Tibial artery (tissue), 4 donors: ENCODE results near the gene ZCCHC10.
"Not testable (repeated sequence)": the region's sequence is repeated elsewhere in the genome, so short reads cannot be mapped to it uniquely, and the experiment has no call there.

ENCODE experiments used
- DNase-seq, 2 donors: peaks; one replicate each; pipeline ENCODE4 v3.0.0-alpha.2; 2019
- H3K27ac ChIP-seq, 2 donors: fragments of 200-600 bp; sonication (generic) in 1 of 2; 1 replicate in 1 of 2; 2 replicates in 1 of 2; pipeline ENCODE4 v1.5.1; 2018 to 2019; ENCODE audit warnings: mild to moderate bottlenecking in 1 of 2
- H3K27me3 ChIP-seq, 2 donors: fragments of 200-600 bp; sonication (generic) in 1 of 2; one replicate each; pipeline versions ENCODE4 v1.5.1 to v1.6.0; 2016 to 2019
- H3K36me3 ChIP-seq, 3 donors: fragments of 200-600 bp; sonication (generic) in 2 of 3; one replicate each; pipeline ENCODE4 v1.5.1; 2016 to 2019; ENCODE audit warnings: mild to moderate bottlenecking in 2 of 3
- H3K4me1 ChIP-seq, 4 donors: fragments of 200-600 bp; sonication (generic) in 2 of 4; 1 replicate in 3 of 4; 2 replicates in 1 of 4; pipeline ENCODE4 v1.5.1; 2016 to 2019
- H3K4me3 ChIP-seq, 2 donors: fragments of 200-600 bp; sonication (generic) in 1 of 2; 1 replicate in 1 of 2; 2 replicates in 1 of 2; pipeline ENCODE4 v1.5.1; 2018 to 2019; ENCODE audit warnings: mild to moderate bottlenecking in 2 of 2
- H3K9me3 ChIP-seq, 3 donors: fragments of 200-600 bp; sonication (generic) in 1 of 3; one replicate each; pipeline ENCODE4 v1.5.1; 2016 to 2019
- intact Hi-C: fragments of 100-400 bp; cut with DNase I; formaldehyde crosslinking; loops from one replicate; pipeline ENCODE4 v1.15.0; 2023; ENCODE audit warnings: low total_unique reads
- TF ChIP-seq, protein P1 (sequence below), 2 experiments: fragments of 200-600 bp in 1 of 2; fragments of 450-650 bp in 1 of 2; IDR thresholded peaks; one replicate each; pipeline ENCODE4 v1.5.1; 2017 to 2019; ENCODE audit warnings: antibody characterized with exemption in 2 of 2, mild to moderate bottlenecking in 1 of 2, moderate library complexity in 1 of 2

Gene ZCCHC10

DNA sequence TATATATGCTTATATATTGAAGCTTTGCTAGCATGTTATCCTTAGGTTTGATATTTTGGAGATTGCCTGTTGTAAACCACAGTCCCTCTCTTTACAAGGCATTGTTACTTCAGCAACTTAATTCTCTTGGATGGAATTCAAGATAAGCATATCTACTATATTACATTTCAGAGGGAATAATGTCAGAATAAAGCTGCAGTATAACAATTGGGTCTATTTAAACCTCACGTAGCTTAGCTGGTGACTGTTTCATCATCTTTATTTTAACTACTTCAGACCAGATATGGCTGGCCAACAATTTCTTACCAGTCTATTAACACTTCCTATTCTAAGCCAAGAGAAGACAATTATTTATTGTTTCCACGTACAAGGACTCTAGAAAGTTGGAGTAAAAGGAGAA lies 27.1 kb downstream of the ZCCHC10 start:
- H3K9me3 ChIP-seq, result no peaks in the 10 kb centered on the region
- intact Hi-C loops, result no loop called here
- no peaks in the 10 kb centered on the region for H3K27me3 ChIP-seq
- TF ChIP-seq, protein P1, sequence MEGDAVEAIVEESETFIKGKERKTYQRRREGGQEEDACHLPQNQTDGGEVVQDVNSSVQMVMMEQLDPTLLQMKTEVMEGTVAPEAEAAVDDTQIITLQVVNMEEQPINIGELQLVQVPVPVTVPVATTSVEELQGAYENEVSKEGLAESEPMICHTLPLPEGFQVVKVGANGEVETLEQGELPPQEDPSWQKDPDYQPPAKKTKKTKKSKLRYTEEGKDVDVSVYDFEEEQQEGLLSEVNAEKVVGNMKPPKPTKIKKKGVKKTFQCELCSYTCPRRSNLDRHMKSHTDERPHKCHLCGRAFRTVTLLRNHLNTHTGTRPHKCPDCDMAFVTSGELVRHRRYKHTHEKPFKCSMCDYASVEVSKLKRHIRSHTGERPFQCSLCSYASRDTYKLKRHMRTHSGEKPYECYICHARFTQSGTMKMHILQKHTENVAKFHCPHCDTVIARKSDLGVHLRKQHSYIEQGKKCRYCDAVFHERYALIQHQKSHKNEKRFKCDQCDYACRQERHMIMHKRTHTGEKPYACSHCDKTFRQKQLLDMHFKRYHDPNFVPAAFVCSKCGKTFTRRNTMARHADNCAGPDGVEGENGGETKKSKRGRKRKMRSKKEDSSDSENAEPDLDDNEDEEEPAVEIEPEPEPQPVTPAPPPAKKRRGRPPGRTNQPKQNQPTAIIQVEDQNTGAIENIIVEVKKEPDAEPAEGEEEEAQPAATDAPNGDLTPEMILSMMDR (IDR thresholded peaks at IDR 0.05), result no peak
- peaks cover 0 to 34% (median 6%) of the 10 kb centered on the region in 3 donors for H3K36me3 ChIP-seq
- no peak overlapping the region for H3K4me3 ChIP-seq
- no peak overlapping the region for H3K27ac ChIP-seq
- peaks cover 0 to 24% (median 2%) of the 10 kb centered on the region in 4 donors for H3K4me1 ChIP-seq
- no peak for DNase-seq

DNA sequence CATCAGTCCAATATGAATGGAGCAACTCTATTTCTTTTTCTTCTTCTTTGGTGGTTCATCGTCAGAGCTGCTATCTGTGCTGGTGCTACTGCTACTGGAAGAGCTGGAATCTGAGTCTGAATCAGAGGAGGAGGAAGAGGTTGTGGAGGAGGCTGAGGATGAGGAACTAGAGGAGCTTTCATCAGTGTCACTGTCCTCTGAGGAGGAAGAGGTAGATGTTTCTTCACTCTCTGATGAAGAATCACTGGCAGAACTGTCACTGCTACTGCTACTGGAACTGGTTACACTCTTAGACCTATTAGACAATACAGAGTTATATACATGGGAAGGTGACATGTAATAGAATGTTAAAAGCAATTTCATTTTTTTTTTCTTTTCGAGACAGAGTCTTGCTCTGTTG lies 27.8 kb downstream of the ZCCHC10 start:
- H3K4me1 ChIP-seq, result peaks cover 0 to 17% (median 2%) of the 10 kb centered on the region in 4 donors
- TF ChIP-seq, protein P1 (IDR thresholded peaks at IDR 0.05), result no peak
- peak overlapping the region in 1 of 2 donors; percentile 13 for H3K27ac ChIP-seq
- H3K27me3 ChIP-seq, result no peaks in the 10 kb centered on the region
- no peak overlapping the region for H3K4me3 ChIP-seq
- H3K36me3 ChIP-seq, result peaks cover 0 to 28% (median 0%) of the 10 kb centered on the region in 3 donors
- intact Hi-C loops, result no loop called here
- H3K9me3 ChIP-seq, result no peaks in the 10 kb centered on the region
- no peak for DNase-seq

DNA sequence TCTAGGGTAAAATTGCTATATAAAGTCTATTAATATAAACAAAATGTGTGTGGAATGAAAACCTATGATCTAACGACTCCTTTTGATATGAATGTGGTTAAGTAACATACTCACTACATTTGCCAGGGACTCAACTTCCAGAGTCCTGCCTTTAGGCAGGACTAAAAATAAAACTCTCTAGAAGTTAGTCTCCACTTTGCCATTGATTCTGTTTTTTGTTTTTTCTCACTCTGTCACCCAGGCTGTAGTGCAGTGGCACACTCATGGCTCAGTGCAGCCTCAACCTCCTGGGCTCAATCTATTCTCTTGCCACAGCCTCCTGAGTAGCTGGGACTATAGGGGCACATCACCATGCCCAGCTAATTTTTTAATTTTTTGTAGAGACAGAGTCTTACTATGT lies 30.0 kb downstream of the ZCCHC10 start:
- TF ChIP-seq, protein P1 (IDR thresholded peaks at IDR 0.05), result no peak
- Histone ChIP-seq H3K36me3 (peaks cover 0 to 12% (median 0%) of the 10 kb centered on the region in 3 donors), H3K4me1 (peaks cover 0 to 17% (median 2%) of the 10 kb centered on the region in 4 donors), H3K27me3 (no peaks in the 10 kb centered on the region), H3K27ac (no peak overlapping the region), H3K4me3 (no peak overlapping the region), H3K9me3 (no peaks in the 10 kb centered on the region)
- DNase-seq, result no peak
- intact Hi-C loops, result no loop called here

DNA sequence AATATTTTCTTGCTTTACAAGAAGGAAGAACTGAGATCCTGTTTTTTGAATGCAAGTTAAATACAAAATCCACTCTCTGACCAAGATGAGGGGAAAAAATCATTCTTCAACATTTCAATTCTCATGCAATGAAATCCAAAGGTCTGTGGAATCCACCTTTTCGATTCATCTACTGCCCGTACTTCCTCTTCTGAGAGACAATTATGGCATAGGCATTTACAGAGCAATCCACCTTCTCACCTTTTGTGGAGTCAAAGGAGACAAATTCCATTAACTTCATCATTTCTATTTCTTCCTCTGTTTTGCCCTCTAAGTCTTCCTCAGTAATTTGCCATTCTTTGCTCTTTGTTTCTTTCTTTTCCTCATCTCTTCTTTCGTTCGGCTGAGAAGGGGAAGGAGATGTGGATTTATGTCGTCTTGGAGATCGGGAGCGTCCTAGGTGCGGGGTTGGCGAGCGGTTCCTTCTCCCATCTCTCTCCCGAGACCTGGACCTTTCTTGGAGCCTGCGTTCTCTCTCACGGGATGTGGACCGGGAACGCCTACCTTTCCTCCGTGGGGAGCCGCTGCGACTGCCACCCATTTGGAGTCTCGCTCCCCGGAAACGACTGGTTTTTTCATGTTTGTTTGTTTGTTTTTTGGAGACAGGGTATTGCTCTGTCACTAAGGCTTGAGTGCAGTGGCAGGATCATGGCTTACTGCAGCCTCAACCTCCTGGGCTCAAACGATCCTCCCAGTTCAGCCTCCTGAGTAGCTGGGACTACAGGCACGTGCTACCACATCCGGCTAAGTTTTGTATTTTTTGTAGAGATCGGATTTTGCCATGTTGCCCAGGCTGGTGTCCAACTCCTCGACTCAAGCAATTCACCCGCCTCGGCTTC lies 38.6 kb downstream of the ZCCHC10 start:
- no peak overlapping the region for H3K27ac ChIP-seq
- DNase-seq, result no peak
- TF ChIP-seq, protein P1 (IDR thresholded peaks at IDR 0.05), result no peak
- intact Hi-C loops, result no loop called here
- no peaks in the 10 kb centered on the region for H3K4me1 ChIP-seq
- no peaks in the 10 kb centered on the region for H3K9me3 ChIP-seq
- H3K27me3 ChIP-seq, result no peaks in the 10 kb centered on the region
- H3K4me3 ChIP-seq, result no peak overlapping the region
- H3K36me3 ChIP-seq, result no peaks in the 10 kb centered on the region

DNA sequence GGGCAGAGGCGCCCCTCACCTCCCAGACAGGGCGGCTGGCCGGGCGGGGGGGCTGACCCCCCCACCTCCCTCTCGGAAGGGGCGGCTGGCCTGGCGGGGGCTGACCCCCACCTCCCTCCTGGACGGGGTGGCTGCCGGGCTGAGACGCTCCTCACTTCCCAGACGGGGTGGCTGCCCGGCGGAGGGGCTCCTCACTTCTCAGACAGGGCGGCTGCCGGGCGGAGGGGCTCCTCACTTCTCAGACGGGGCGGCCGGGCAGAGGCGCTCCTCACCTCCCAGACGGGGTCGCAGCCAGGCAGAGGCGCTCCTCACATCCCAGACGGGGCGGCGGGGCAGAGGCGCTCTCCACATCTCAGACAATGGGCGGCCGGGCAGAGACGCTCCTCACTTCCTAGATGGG lies 43.4 kb downstream of the ZCCHC10 start:
- not testable (repeated sequence) for H3K9me3 ChIP-seq

DNA sequence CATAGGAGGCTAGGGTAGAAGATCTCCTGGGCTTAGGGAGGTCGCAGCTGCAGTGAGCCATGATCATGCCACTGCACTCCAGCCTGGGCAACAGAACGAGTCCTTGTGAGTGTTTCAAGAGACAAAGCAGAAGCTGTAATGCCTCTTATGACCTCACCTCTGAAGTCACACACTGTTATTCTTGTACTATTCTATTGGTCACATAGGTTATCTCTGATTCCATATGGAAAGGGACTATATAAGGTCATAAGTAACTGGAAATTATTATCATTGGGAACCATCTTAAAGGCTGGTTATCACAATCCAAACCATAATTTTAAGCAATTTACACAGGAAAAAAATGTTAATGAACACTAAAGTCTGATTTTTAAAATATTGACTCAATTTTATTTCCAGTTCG lies 45.1 kb downstream of the ZCCHC10 start:
- H3K27ac ChIP-seq, result no peak overlapping the region
- no peaks in the 10 kb centered on the region for H3K4me1 ChIP-seq
- H3K9me3 ChIP-seq, result peaks cover 0 to 4% (median 0%) of the 10 kb centered on the region in 3 donors
- no peaks in the 10 kb centered on the region for H3K27me3 ChIP-seq
- no peak for DNase-seq
- H3K36me3 ChIP-seq, result no peaks in the 10 kb centered on the region
- TF ChIP-seq, protein P1 (IDR thresholded peaks at IDR 0.05), result no peak
- intact Hi-C loops, result no loop called here
- no peak overlapping the region for H3K4me3 ChIP-seq

More for the DNA sequence above, 43.4 kb downstream of the ZCCHC10 start:
- intact Hi-C loops, DNase-seq, H3K4me3 ChIP-seq, H3K27ac ChIP-seq, H3K27me3 ChIP-seq, H3K36me3 ChIP-seq, H3K4me1 ChIP-seq: not testable (repeated sequence)
